K562 (cell line): ENCODE results near the gene SLC12A6. TPM values are rescaled to one million over a fixed set of nuclear protein-coding genes. Genes with fewer than 3 reads are reported as not detected.

ENCODE experiments used
- ARID4B ChIP-seq: sonication (generic); formaldehyde crosslinking; IDR thresholded peaks from 2 replicates; pipeline ENCODE4 v1.8.0; 2022; ENCODE audit warnings: mild to moderate bottlenecking, missing genetic modification reagents
- CCNT2 ChIP-seq: IDR thresholded peaks from 2 replicates; pipeline ENCODE4 v1.6.1; 2011; ENCODE audit warnings: borderline replicate concordance, low read depth, mild to moderate bottlenecking, moderate library complexity, mixed read lengths, low read length; ENCODE audit not compliant: insufficient read length; ENCODE audit errors: extremely low read depth
- CREB1 ChIP-seq, 2 experiments: sonication (generic) in 1 of 2; formaldehyde crosslinking in 1 of 2; IDR thresholded peaks; 2 replicates each; pipeline versions ENCODE4 v1.6.1 to v1.8.0; 2012 to 2022; ENCODE audit warnings: inconsistent platforms in 1 of 2, mild to moderate bottlenecking in 1 of 2, missing genetic modification reagents in 1 of 2, moderate library complexity in 1 of 2
- DDX20 ChIP-seq: fragments of 450-650 bp; IDR thresholded peaks from 2 replicates; pipeline ENCODE4 v1.6.1; 2016; ENCODE audit warnings: missing genetic modification characterization, low read depth, mild to moderate bottlenecking, missing compliant biosample characterization, moderate library complexity
- HDAC6 ChIP-seq: IDR thresholded peaks from 2 replicates; pipeline ENCODE4 v1.6.1; 2012; ENCODE audit warnings: low read depth, mild to moderate bottlenecking, control low read depth, inconsistent platforms, low read length, moderate library complexity
- NUFIP1 ChIP-seq: fragments of 450-650 bp; IDR thresholded peaks from 2 replicates; pipeline ENCODE4 v1.6.1; 2018; ENCODE audit not compliant: partially characterized antibody
- POLR2A ChIP-seq: fragments of 450-650 bp; conservative IDR thresholded peaks from 2 replicates; pipeline ENCODE4 v1.6.1; 2016
- RFX7 ChIP-seq: fragments of 250-450 bp; sonication (Bioruptor Pico); IDR thresholded peaks from 2 replicates; pipeline ENCODE4 v1.5.1; 2021; ENCODE audit warnings: mild to moderate bottlenecking
- TAF9B ChIP-seq: fragments of 450-650 bp; IDR thresholded peaks from 2 replicates; pipeline ENCODE4 v1.6.1; 2018; ENCODE audit warnings: mild to moderate bottlenecking; ENCODE audit not compliant: partially characterized antibody
- TBP ChIP-seq: optimal IDR thresholded peaks from 2 replicates; pipeline ENCODE3; 2011; ENCODE audit warnings: low read depth, low read length, improper control_type of control experiment
- THRA ChIP-seq: fragments of 450-650 bp; IDR thresholded peaks from 2 replicates; pipeline ENCODE4 v1.6.1; 2017; ENCODE audit warnings: mild to moderate bottlenecking, moderate library complexity
- VEZF1 ChIP-seq: fragments of 200-800 bp; sonication (Bioruptor generic); IDR thresholded peaks from 2 replicates; pipeline ENCODE4 v1.6.1; 2017; ENCODE audit warnings: missing genetic modification characterization, missing compliant biosample characterization
- XRCC5 ChIP-seq: fragments of 200-400 bp; formaldehyde crosslinking; IDR thresholded peaks from 2 replicates; pipeline ENCODE4 v1.6.1; 2017; ENCODE audit warnings: low read depth, mild to moderate bottlenecking, low read length
- ZNF146 ChIP-seq: IDR thresholded peaks from one replicate; pipeline ENCODE4 v1.6.1; 2018; ENCODE audit warnings: missing compliant biosample characterization; ENCODE audit not compliant: unreplicated experiment
- ZNF224 ChIP-seq: sonication (generic); formaldehyde crosslinking; IDR thresholded peaks from 2 replicates; pipeline ENCODE4 v1.8.0; 2022; ENCODE audit warnings: mild to moderate bottlenecking, missing genetic modification reagents
- polyA plus RNA-seq, 8 experiments: library from polyadenylated mRNA; depleted of rRNA in 4 of 8; stranded (reverse) in 5 of 8; unstranded in 3 of 8; fragments of >200 nt; fragmentation: Nextera tagmentation in 2 of 8; fragmentation: Illumina TruSeq in 1 of 8; extraction: Ambion mirVana in 2 of 8; extraction: Trizol in 1 of 8; gene quantifications; 2 replicates each; pipeline versions ENCODE4 v1.2.1 to v1.2.3, GENCODE V29; 2011 to 2014; ENCODE audit warnings: inconsistent platforms in 1 of 8, missing spikeins in 1 of 8
- total RNA-seq, 7 experiments: library from RNA; depleted of rRNA in 6 of 7; stranded (reverse); fragments of >200 nt in 6 of 7; fragmentation: Illumina TruSeq in 2 of 7; extraction: Trizol in 2 of 7; gene quantifications; 2 replicates each; pipeline versions ENCODE4 v1.2.1 to v1.2.3, GENCODE V29; 2011 to 2021; ENCODE audit warnings: low replicate concordance in 1 of 7

Gene SLC12A6
- total and polyA plus RNA-seq, 9 of the 15 experiments (the other 6 are each of a cell fraction or from before 2014, with no cell fraction given) = 1.4 to 16.4 (median 6.7) TPM

- TF ChIP-seq THRA = no peak
- TF ChIP-seq VEZF1 (CRISPR knock-in tag) = peak; percentile 71
- TF ChIP-seq ARID4B (CRISPR knock-in tag) = no peak
- peak; percentile 92 for TF ChIP-seq POLR2A
- peak; percentile 69; the same call in 1 of the 2 replicates for TF ChIP-seq XRCC5
- TF ChIP-seq NUFIP1 = no peak
- no peak for TF ChIP-seq TAF9B
- no peak for TF ChIP-seq HDAC6
- no peak for TF ChIP-seq DDX20 (tag)
- TF ChIP-seq RFX7 (CRISPR knock-in tag) = no peak
- peak; percentile 91 for TF ChIP-seq CCNT2
- no peak for TF ChIP-seq ZNF224
- TF ChIP-seq TBP = peak; percentile 87
- TF ChIP-seq CREB1 (IDR thresholded peaks at IDR 0.05) = peak; percentile 21; the same call in 1 of the 2 replicates
- TF ChIP-seq CREB1 (CRISPR knock-in tag; IDR thresholded peaks at IDR 0.05) = no peak; the same call in 1 of the 2 replicates
- TF ChIP-seq ZNF146 = no peak
These were observed 127.9 kb downstream of the SLC12A6 start, which contains the start of gene KATNBL1 (continued) for GRCh38 chr15:34209421-34210282.
